Kidney epithelial cell (primary cell): ENCODE results near the gene PSMA3. TPM values are rescaled to one million over a fixed set of nuclear protein-coding genes. Genes with fewer than 3 reads are reported as not detected.

Experiments used
- DNase-seq: peaks from one replicate; pipeline ENCODE4 v3.0.0-alpha.2; 2010; ENCODE audit warnings: low read depth
- H3K27me3 ChIP-seq: 2 replicates; pipeline ENCODE4 v1.6.0; 2011; ENCODE audit warnings: low read length; ENCODE audit not compliant: control insufficient read depth, insufficient read depth
- H3K36me3 ChIP-seq: 2 replicates; pipeline ENCODE4 v1.5.1; 2011; ENCODE audit warnings: low read length; ENCODE audit not compliant: control insufficient read depth, insufficient read depth
- H3K4me3 ChIP-seq: 2 replicates; pipeline ENCODE4 v1.5.1; 2011; ENCODE audit warnings: low read depth, mild to moderate bottlenecking, control low read depth, low read length
- total RNA-seq: library from RNA; depleted of rRNA; stranded (reverse); fragments of >200 nt; gene quantifications from 2 replicates; pipeline ENCODE4 v1.2.3, GENCODE V29; 2015
- TF ChIP-seq, protein P1 (sequence below): IDR thresholded peaks from 2 replicates; pipeline ENCODE4 v1.5.1; 2011; ENCODE audit warnings: mild to moderate bottlenecking, moderate library complexity, low read length, control low read depth, inconsistent platforms; ENCODE audit not compliant: insufficient read depth, poor library complexity, severe bottlenecking

PSMA3 gene
- total RNA-seq = 129 and 160 TPM in 2 replicates

DNA sequence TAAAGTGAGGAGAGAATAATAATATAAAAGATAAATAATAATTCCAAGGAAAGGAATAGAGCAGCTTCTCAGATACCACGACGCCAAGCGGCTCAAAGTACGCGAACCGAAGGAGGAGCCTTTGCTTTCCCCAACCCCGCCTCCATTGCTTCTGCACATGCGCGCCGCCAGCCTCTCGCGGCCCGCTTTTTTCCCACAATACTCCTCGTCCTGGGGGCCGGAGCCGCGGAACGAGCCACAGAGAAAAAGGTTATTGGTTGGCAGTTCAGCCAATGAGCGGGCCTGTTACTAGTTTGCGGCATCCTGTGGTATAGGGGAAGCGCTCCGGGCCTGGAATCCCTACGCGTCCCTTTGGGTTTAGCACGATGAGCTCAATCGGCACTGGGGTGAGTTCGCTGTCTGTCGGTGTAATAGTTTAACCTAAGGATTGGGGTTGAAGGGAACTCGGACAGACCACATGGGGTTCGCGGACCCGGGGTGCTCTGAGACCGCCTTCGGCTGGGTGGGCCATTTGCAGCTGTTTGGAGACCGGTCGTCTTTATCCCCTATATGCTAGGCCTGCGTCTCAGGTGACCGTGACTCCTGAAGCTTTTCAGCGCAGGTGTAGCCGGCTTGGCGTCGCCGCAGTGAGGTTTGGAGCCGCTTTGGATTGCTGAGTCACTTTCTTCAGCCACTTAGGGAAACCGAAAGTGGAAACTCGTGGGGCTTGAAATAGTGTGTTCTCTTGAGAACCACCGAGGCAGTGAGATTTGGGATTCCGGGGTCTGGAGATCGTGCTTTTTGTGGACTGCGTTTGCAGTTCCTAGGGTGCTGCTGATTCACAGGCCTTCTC is at the start of gene PSMA3:
TSS of gene PSMA3 (plus strand) at position 288 of the 832 bp plus-strand sequence. CDS start at position 366, 78 bp downstream.
- no peaks in the 10 kb centered on the region for H3K36me3 ChIP-seq
- TF ChIP-seq, protein P1, sequence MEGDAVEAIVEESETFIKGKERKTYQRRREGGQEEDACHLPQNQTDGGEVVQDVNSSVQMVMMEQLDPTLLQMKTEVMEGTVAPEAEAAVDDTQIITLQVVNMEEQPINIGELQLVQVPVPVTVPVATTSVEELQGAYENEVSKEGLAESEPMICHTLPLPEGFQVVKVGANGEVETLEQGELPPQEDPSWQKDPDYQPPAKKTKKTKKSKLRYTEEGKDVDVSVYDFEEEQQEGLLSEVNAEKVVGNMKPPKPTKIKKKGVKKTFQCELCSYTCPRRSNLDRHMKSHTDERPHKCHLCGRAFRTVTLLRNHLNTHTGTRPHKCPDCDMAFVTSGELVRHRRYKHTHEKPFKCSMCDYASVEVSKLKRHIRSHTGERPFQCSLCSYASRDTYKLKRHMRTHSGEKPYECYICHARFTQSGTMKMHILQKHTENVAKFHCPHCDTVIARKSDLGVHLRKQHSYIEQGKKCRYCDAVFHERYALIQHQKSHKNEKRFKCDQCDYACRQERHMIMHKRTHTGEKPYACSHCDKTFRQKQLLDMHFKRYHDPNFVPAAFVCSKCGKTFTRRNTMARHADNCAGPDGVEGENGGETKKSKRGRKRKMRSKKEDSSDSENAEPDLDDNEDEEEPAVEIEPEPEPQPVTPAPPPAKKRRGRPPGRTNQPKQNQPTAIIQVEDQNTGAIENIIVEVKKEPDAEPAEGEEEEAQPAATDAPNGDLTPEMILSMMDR = no peak
- peak within 1 kb of the TSS; percentile 87 for H3K4me3 ChIP-seq
- no peaks in the 10 kb centered on the region for H3K27me3 ChIP-seq
- DNase-seq = peak; percentile 85

DNA sequence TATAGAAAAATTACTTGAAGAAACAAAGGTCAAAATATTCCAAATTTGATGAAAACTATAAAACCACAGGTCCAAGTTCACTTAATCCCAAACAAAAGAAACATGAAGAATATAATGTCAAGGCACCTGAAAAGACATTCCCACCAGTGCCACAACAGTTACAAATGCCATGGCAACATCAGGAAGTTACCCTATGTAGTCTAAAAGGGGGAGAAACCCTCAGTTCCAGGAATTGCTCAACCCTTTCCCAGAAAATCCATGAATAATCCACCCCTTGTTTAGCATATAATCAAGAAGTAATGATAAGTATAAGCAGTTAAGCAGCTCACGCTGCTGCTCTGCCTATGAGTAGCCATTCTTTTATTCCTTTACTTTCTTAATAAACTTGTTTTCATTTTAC is 48.4 kb upstream of the PSMA3 start:
- H3K36me3 ChIP-seq = no peaks in the 10 kb centered on the region
- DNase-seq = no peak
- no peak overlapping the region for H3K4me3 ChIP-seq
- TF ChIP-seq, protein P1 = no peak
- H3K27me3 ChIP-seq = no peaks in the 10 kb centered on the region

DNA sequence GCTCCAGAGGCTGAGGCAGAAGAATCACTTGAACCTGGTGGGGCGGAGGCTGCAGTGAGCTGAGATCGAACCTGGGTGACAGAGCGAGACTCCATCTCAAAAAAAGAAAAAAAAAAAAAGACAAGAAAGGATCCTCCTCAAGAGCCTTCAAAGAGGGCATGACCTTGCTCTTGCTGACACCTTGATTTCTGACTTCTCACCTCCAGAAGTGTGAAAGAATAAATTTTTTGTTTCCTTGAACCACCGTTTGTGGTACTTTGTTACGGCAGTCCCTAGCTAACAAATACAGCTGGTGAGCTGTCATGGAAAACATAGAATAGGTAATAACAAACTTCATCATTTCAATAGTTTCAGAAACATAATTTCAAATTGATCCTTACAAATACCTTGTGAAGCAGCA is 46.6 kb upstream of the PSMA3 start:
- no peak for DNase-seq
- TF ChIP-seq, protein P1 = no peak

DNA sequence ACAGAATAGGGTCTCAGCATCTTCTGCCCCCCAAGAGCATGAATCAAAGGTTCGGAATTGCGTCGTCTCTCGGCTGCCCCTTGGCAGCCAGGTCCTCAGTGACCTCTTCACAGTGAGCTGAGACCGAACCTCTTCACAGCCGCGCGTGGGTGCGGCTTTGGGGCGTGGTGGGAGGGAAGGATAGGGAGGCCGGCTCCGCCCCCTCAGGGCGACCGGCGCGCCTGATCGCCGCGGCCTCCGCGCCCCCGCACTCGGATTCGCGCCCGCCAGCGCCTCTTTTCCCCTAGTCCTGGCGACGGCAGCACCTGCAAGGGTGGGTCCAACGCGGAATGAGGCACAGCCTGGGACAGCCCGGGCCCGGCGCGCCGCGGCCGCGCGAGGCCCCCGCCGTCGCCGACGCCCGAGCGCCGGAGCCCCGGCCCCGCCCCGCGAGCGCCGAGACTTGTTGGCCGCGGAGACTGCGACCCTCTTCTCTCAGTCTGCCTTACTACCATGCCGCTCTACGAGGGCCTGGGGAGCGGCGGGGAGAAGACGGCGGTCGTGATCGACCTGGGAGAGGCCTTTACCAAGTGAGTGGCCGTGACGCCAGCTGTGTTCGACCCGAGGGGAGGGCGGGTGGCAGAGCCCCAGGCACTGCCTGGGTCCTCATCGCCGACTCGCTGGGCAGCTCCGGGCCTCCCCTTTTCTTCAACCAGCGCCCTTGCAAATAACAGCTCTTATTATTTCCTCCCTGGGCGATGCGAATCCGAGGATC is 44.7 kb upstream of the PSMA3 start, which contains the start of gene ACTR10:
TSS of gene ACTR10 (plus strand) at position 424 of the 754 bp plus-strand sequence. CDS start at position 493, 69 bp downstream.
- H3K36me3 ChIP-seq = no peaks in the 10 kb centered on the region
- peak within 1 kb of the TSS; percentile 58 for H3K4me3 ChIP-seq
- H3K27me3 ChIP-seq = no peaks in the 10 kb centered on the region
- TF ChIP-seq, protein P1 = no peak
- peak; percentile 37 for DNase-seq

More for the DNA sequence above, 46.6 kb upstream of the PSMA3 start:
- no peak overlapping the region for H3K4me3 ChIP-seq
- no peaks in the 10 kb centered on the region for H3K36me3 ChIP-seq
- H3K27me3 ChIP-seq = no peaks in the 10 kb centered on the region

DNA sequence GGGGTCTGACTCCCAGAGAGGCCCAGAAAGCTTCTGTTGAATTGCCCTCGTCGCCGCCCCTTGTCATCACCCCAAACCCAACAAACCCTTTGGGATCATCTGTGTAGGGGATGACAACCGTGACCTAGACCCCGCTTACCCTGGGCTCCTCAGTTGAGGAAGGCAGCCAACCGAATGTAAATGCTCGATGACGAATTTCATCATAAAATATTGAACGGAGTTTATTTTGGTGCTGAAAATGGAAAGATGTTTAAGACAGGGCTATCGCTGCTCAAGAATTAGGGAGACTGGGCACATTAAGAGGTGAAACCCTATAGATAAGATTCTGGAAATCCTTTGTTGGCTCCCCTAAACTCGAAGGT is 44.2 kb upstream of the PSMA3 start:
- peak overlapping the region; percentile 58 for H3K4me3 ChIP-seq
- DNase-seq = no peak
- H3K27me3 ChIP-seq = no peaks in the 10 kb centered on the region
- no peaks in the 10 kb centered on the region for H3K36me3 ChIP-seq
- TF ChIP-seq, protein P1 = no peak
